Natural killer cell treated with Interleukin-12 subunit alpha and Interleukin-12 subunit beta and Interleukin-15 and Interleukin-18, amount 100 ng/mL, for 72 hours (primary cell): Measurements from ENCODE around the gene RHO. TPM values are rescaled to one million over a fixed set of nuclear protein-coding genes. Genes with fewer than 3 reads are reported as not detected.

ENCODE experiments used
- ATAC-seq, 2 donors: fragments of 150-1000 bp; cut with Tn5 transposase in 1 of 2; sonication (Bioruptor Pico), chemical (Tn5 transposase) in 1 of 2; 2 replicates each; pipeline ENCODE4 v1.10.0; 2021
- DNase-seq: peaks from one replicate; pipeline ENCODE4 v3.0.0; 2022; ENCODE audit warnings: low spot score
- H3K27ac Mint-ChIP-seq, 2 donors: 1 replicate in 1 of 2; 2 replicates in 1 of 2; pipeline ENCODE4 v1.8.0; 2022; ENCODE audit warnings: mixed read lengths in 2 of 2, mild to moderate bottlenecking in 1 of 2, moderate library complexity in 1 of 2
- H3K27me3 Mint-ChIP-seq, 2 donors: 1 replicate in 1 of 2; 2 replicates in 1 of 2; pipeline ENCODE4 v1.8.0; 2022; ENCODE audit warnings: mixed read lengths in 2 of 2
- H3K36me3 Mint-ChIP-seq: one replicate; pipeline ENCODE4 v1.8.0; 2022; ENCODE audit warnings: mixed read lengths
- H3K4me1 Mint-ChIP-seq, 2 donors: 1 replicate in 1 of 2; 2 replicates in 1 of 2; pipeline ENCODE4 v1.8.0; 2022; ENCODE audit warnings: low read depth in 2 of 2, mixed read lengths in 2 of 2, mild to moderate bottlenecking in 1 of 2
- H3K4me3 Mint-ChIP-seq: one replicate; pipeline ENCODE4 v1.8.0; 2022; ENCODE audit warnings: mixed read lengths
- H3K9me3 Mint-ChIP-seq: 2 replicates; pipeline ENCODE4 v1.8.0; 2022; ENCODE audit warnings: mixed read lengths
- total RNA-seq, 2 donors: library from RNA; stranded (reverse); gene quantifications; one replicate each; pipeline ENCODE4 v1.2.3, GENCODE V29; 2022

The RHO gene
- total RNA-seq, 2 donors from 2014 or later = not detected

DNA sequence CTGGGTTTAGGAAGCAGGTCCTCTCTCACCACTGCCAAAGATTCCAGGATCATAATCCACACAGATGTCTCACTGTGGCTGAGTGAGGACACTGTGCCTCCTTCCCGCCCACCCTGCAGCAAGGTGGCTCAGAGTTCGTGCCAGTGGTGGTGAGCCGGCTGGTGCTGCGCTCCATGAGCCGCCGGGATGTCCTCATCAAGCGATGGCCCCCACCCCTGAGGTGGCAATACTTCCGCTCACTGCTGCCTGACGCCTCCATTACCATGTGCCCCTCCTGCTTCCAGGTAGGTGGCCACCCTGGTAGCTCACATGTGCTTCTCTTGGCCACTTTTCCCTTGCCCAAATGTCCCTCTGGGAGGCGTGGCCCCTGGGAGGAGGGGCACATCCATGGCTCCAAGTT is 9.0 kb upstream of the RHO start:
- no peak overlapping the region for H3K4me3 Mint-ChIP-seq

GRCh38 chr3:129519896-129520715 is 8.3 kb upstream of the RHO start:
- DNase-seq (no peak), ATAC-seq (no peak)
- Mint-ChIP-seq H3K36me3 (no peaks in the 10 kb centered on the region), H3K9me3 (no peaks in the 10 kb centered on the region), H3K4me3 (no peak overlapping the region), H3K4me1 (peaks cover 0 to 4% of the 10 kb centered on the region in 2 donors), H3K27me3 (no peaks in the 10 kb centered on the region), H3K27ac (no peak overlapping the region)

More for the DNA sequence above, 9.0 kb upstream of the RHO start:
- no peak for ATAC-seq
- Mint-ChIP-seq H3K27ac (no peak overlapping the region), H3K4me1 (peaks cover 0 to 4% of the 10 kb centered on the region in 2 donors), H3K9me3 (no peaks in the 10 kb centered on the region), H3K36me3 (no peaks in the 10 kb centered on the region), H3K27me3 (no peaks in the 10 kb centered on the region)
- DNase-seq = no peak

- Mint-ChIP-seq H3K9me3 (no peaks in the 10 kb centered on the region), H3K27me3 (no peaks in the 10 kb centered on the region), H3K27ac (no peak overlapping the region), H3K4me1 (peaks cover 0 to 4% of the 10 kb centered on the region in 2 donors), H3K36me3 (no peaks in the 10 kb centered on the region), H3K4me3 (no peak overlapping the region)
- ATAC-seq (no peak), DNase-seq (no peak)
Measured at GRCh38 chr3:129520960-129521359, 7.5 kb upstream of the RHO start.

GRCh38 chr3:129521611-129522010 is 6.8 kb upstream of the RHO start:
- Mint-ChIP-seq H3K36me3 (no peaks in the 10 kb centered on the region), H3K27ac (no peak overlapping the region), H3K4me3 (no peak overlapping the region), H3K27me3 (no peaks in the 10 kb centered on the region), H3K9me3 (no peaks in the 10 kb centered on the region), H3K4me1 (peaks cover 0 to 4% of the 10 kb centered on the region in 2 donors)
- no peak for ATAC-seq
- DNase-seq = no peak

- no peaks in the 10 kb centered on the region for H3K36me3 Mint-ChIP-seq
- H3K4me3 Mint-ChIP-seq = no peak overlapping the region
Measured at GRCh38 chr3:129522953-129523352, 5.5 kb upstream of the RHO start.

GRCh38 chr3:129524081-129524480 is 4.4 kb upstream of the RHO start:
- no peaks in the 10 kb centered on the region for H3K9me3 Mint-ChIP-seq
- no peak overlapping the region for H3K27ac Mint-ChIP-seq
- H3K4me1 Mint-ChIP-seq = peaks cover 0 to 4% of the 10 kb centered on the region in 2 donors
- no peak for ATAC-seq
- H3K4me3 Mint-ChIP-seq = no peak overlapping the region
- H3K36me3 Mint-ChIP-seq = no peaks in the 10 kb centered on the region
- H3K27me3 Mint-ChIP-seq = no peaks in the 10 kb centered on the region
- no peak for DNase-seq

More at GRCh38 chr3:129522953-129523352, 5.5 kb upstream of the RHO start:
- Mint-ChIP-seq H3K4me1 (peaks cover 0 to 4% of the 10 kb centered on the region in 2 donors), H3K27ac (no peak overlapping the region), H3K27me3 (no peaks in the 10 kb centered on the region), H3K9me3 (no peaks in the 10 kb centered on the region)
- ATAC-seq (no peak), DNase-seq (no peak)

DNA sequence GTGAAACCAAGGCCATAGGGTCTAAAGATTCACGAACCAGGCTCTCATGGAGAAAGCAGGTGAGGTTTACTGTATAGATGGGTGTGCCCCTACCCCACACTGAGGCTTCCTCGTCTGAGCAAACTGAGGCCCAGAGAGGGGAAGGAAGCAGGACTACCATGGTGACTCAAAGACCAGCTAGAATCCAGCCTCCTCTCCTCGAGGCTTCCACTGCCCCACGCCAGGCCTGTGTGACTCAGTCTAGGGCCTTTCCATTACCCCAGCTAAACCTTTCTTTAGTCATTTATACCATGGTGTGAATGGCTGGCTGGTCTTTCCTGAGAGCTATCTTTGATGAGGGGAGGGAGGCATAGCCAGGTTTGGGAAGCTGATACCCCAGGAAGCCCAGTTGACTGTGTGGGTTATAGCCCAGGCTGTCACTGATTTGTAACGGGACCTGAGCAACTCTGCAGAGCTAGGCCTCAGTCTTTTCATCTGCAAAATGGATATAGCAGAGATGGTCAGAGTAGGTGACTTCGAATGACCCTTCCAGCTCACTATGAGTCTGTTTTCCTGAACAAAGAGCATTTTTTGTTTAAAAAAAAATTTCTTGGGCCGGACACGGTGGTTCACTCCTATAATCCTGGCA is 3.0 kb upstream of the RHO start:
- Mint-ChIP-seq H3K36me3 (no peaks in the 10 kb centered on the region), H3K27me3 (no peaks in the 10 kb centered on the region), H3K9me3 (no peaks in the 10 kb centered on the region), H3K4me1 (no peaks in the 10 kb centered on the region), H3K27ac (no peak overlapping the region), H3K4me3 (no peak overlapping the region)
- ATAC-seq (no peak), DNase-seq (no peak)

DNA sequence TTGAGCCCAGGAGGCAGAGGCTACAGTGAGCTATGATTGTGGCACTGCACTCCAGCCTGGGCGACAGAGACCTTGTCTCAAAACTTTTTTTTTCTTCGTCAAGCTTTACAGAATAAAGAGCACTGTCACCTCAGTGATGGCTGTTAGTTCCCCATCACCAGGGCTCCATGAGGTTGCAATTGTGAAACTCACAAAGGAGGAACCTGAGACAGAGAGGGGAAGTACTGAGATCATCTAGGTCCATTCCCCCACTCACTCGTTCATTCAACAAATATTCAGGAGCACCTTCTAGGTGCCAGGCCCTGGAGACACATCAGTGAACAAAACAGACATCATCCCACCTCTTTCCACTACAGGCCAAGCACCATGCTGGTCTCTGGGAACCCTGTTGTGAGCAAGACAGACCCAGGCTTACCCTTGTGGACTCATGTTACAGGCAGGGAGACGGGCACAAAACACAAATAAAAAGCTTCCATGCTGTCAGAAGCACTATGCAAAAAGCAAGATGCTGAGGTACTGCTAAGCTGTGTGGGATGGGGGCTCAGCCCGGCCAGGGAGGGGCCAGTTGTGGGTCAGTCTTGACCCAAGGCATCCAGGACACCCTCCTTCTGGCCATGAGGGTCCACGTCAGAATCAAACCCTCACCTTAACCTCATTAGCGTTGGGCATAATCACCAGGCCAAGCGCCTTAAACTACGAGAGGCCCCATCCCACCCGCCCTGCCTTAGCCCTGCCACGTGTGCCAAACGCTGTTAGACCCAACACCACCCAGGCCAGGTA is 2.1 kb upstream of the RHO start:
- Mint-ChIP-seq H3K27ac (no peak overlapping the region), H3K4me1 (no peaks in the 10 kb centered on the region)
- no peak for ATAC-seq

DNA sequence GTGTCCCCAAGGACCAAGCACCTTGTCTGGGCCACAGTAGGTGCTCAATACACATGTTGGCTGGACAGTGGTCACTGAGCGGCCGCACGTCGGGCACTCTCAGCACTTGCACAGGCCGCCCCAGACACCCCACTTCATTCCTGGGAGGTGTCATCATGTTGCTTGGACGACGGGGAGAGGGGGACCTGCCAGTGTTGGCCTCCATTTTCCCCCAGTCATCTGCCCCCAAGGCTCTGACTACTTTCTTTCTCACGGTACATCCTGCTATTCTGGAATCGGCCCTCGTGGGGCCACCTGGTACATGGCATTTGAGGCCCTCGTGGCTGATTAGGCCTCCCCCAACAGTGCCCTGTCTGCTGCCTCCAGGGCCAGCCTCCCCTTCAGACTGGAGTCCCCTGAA is 1.2 kb upstream of the RHO start:
- no peaks in the 10 kb centered on the region for H3K9me3 Mint-ChIP-seq
- DNase-seq = no peak
- no peak overlapping the region for H3K4me3 Mint-ChIP-seq
- no peaks in the 10 kb centered on the region for H3K36me3 Mint-ChIP-seq
- no peaks in the 10 kb centered on the region for H3K27me3 Mint-ChIP-seq
- no peaks in the 10 kb centered on the region for H3K4me1 Mint-ChIP-seq
- no peak overlapping the region for H3K27ac Mint-ChIP-seq
- ATAC-seq = no peak

More for the DNA sequence above, 2.1 kb upstream of the RHO start:
- H3K4me3 Mint-ChIP-seq = no peak overlapping the region
- no peaks in the 10 kb centered on the region for H3K27me3 Mint-ChIP-seq
- no peaks in the 10 kb centered on the region for H3K9me3 Mint-ChIP-seq
- no peak for DNase-seq
- H3K36me3 Mint-ChIP-seq = no peaks in the 10 kb centered on the region

- no peak for ATAC-seq
- no peak overlapping the region for H3K4me3 Mint-ChIP-seq
- H3K27me3 Mint-ChIP-seq = no peaks in the 10 kb centered on the region
- no peaks in the 10 kb centered on the region for H3K36me3 Mint-ChIP-seq
- no peak for DNase-seq
- H3K27ac Mint-ChIP-seq = no peak overlapping the region
- no peaks in the 10 kb centered on the region for H3K9me3 Mint-ChIP-seq
- no peaks in the 10 kb centered on the region for H3K4me1 Mint-ChIP-seq
Measured at GRCh38 chr3:129529436-129530210, 1.2 kb downstream of the RHO start.

DNA sequence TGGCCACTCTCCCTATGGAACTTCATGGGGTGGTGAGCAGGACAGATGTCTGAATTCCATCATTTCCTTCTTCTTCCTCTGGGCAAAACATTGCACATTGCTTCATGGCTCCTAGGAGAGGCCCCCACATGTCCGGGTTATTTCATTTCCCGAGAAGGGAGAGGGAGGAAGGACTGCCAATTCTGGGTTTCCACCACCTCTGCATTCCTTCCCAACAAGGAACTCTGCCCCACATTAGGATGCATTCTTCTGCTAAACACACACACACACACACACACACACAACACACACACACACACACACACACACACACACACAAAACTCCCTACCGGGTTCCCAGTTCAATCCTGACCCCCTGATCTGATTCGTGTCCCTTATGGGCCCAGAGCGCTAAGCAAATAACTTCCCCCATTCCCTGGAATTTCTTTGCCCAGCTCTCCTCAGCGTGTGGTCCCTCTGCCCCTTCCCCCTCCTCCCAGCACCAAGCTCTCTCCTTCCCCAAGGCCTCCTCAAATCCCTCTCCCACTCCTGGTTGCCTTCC is 1.9 kb downstream of the RHO start:
- Mint-ChIP-seq H3K4me1 (no peaks in the 10 kb centered on the region), H3K4me3 (no peak overlapping the region), H3K36me3 (no peaks in the 10 kb centered on the region), H3K27ac (no peak overlapping the region), H3K27me3 (no peaks in the 10 kb centered on the region), H3K9me3 (no peaks in the 10 kb centered on the region)
- ATAC-seq (no peak), DNase-seq (no peak)

- no peaks in the 10 kb centered on the region for H3K4me1 Mint-ChIP-seq
- H3K36me3 Mint-ChIP-seq = no peaks in the 10 kb centered on the region
- no peaks in the 10 kb centered on the region for H3K27me3 Mint-ChIP-seq
- H3K27ac Mint-ChIP-seq = no peak overlapping the region
- H3K9me3 Mint-ChIP-seq = no peaks in the 10 kb centered on the region
- DNase-seq (no peak), ATAC-seq (no peak)
- no peak overlapping the region for H3K4me3 Mint-ChIP-seq
Measured at GRCh38 chr3:129530821-129531220, 2.4 kb downstream of the RHO start.

- H3K4me1 Mint-ChIP-seq = no peaks in the 10 kb centered on the region
- H3K27ac Mint-ChIP-seq = no peak overlapping the region
- no peak for DNase-seq
- H3K36me3 Mint-ChIP-seq = no peaks in the 10 kb centered on the region
- no peaks in the 10 kb centered on the region for H3K9me3 Mint-ChIP-seq
- no peaks in the 10 kb centered on the region for H3K27me3 Mint-ChIP-seq
- H3K4me3 Mint-ChIP-seq = no peak overlapping the region
- ATAC-seq = no peak
Measured at GRCh38 chr3:129531699-129532098, 3.3 kb downstream of the RHO start.
